ENCODE results near the gene EPS8L2. TPM values are rescaled to one million over a fixed set of nuclear protein-coding genes. Genes with fewer than 3 reads are reported as not detected.

EPS8L2 gene
- total and polyA plus RNA-seq, 9 of the 15 experiments (the other 6 are each of a cell fraction or from before 2014, with no cell fraction given): 0.75 to 17.0 (median 3.7) TPM

DNA sequence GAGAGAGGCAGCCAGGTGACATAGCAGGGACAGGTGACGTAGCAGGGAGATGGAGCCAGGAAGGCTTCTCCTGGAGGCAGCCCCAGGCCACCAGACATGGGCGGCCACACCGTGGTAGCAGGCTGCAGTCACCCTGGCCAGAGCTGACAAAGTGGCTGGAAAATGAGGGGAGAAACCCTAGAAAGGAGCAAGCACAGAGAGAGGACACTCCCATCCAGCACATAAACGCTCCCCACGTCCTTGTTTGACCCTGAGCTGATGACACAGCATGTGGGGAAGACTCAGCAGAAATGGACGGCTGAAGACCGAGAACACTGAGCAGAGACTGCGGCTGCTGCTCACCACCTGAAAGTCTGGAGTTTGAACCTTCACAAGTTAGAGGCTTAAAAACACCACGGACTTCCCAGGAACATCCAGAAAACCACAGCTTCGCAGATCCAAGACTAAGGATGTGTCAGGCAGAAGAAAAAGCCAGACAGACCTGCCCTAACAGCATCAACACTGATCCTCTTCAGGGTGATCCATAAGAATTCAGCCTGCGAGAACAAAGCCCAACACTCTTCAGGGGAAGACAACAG, 40.2 kb upstream of the EPS8L2 start (continued):
- TF ChIP-seq SPI1 (IDR thresholded peaks at IDR 0.05; ENCODE audit: borderline replicate concordance, low read depth, low read length): no peak
- no peak for TF ChIP-seq ZNF124 (CRISPR knock-in tag; IDR thresholded peaks at IDR 0.05)
- TF ChIP-seq PKNOX1 (IDR thresholded peaks at IDR 0.05): 0 out of 2 replicates have a peak, but pooled peaks have one; percentile 33
- TF ChIP-seq MAX (CRISPR knock-in tag; IDR thresholded peaks at IDR 0.05): no peak
- TF ChIP-seq, protein P1, sequence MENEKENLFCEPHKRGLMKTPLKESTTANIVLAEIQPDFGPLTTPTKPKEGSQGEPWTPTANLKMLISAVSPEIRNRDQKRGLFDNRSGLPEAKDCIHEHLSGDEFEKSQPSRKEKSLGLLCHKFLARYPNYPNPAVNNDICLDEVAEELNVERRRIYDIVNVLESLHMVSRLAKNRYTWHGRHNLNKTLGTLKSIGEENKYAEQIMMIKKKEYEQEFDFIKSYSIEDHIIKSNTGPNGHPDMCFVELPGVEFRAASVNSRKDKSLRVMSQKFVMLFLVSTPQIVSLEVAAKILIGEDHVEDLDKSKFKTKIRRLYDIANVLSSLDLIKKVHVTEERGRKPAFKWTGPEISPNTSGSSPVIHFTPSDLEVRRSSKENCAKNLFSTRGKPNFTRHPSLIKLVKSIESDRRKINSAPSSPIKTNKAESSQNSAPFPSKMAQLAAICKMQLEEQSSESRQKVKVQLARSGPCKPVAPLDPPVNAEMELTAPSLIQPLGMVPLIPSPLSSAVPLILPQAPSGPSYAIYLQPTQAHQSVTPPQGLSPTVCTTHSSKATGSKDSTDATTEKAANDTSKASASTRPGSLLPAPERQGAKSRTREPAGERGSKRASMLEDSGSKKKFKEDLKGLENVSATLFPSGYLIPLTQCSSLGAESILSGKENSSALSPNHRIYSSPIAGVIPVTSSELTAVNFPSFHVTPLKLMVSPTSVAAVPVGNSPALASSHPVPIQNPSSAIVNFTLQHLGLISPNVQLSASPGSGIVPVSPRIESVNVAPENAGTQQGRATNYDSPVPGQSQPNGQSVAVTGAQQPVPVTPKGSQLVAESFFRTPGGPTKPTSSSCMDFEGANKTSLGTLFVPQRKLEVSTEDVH (IDR thresholded peaks at IDR 0.05; ENCODE audit: low read depth, partially characterized antibody): no peak
- no peak for TF ChIP-seq SAFB (IDR thresholded peaks at IDR 0.05; ENCODE audit: borderline replicate concordance, low read depth, low read length)
- TF ChIP-seq SOX6 (IDR thresholded peaks at IDR 0.05): no peak
- peak; percentile 37; the same call in 1 of the 2 replicates for TF ChIP-seq RBFOX2 (IDR thresholded peaks at IDR 0.05; ENCODE audit: low read depth, low read length)
- peak; percentile 43; the same call in 1 of the 2 replicates for TF ChIP-seq CREM (IDR thresholded peaks at IDR 0.05; ENCODE audit: low read depth)
- no peak for TF ChIP-seq ZNF239 (CRISPR knock-in tag; IDR thresholded peaks at IDR 0.05)
- TF ChIP-seq NBN (IDR thresholded peaks at IDR 0.05; ENCODE audit: low read depth): peak; percentile 61; the same call in 1 of the 2 replicates
- no peak for TF ChIP-seq NFATC3 (IDR thresholded peaks at IDR 0.05)
- no peak for TF ChIP-seq CBX8 (IDR thresholded peaks at IDR 0.05; ENCODE audit: borderline replicate concordance, extremely low read depth, low read depth, low read length, poor library complexity, severe bottlenecking)
- no peak for TF ChIP-seq PML (IDR thresholded peaks at IDR 0.05; ENCODE audit: low read length)
- TF ChIP-seq TAL1 (IDR thresholded peaks at IDR 0.05): no peak
- 0 out of 2 replicates have a peak, but pooled peaks have one; percentile 38 for TF ChIP-seq HDGF (IDR thresholded peaks at IDR 0.05)
- TF ChIP-seq PTTG1 (tag; IDR thresholded peaks at IDR 0.05; ENCODE audit: low read depth): 0 out of 2 replicates have a peak, but pooled peaks have one; percentile 7
- TF ChIP-seq NCOA6 (IDR thresholded peaks at IDR 0.05): no peak
- peak; percentile 71 for TF ChIP-seq FOSL1 (tag; conservative IDR thresholded peaks at IDR 0.05)
- no peak for TF ChIP-seq ZNF224 (CRISPR knock-in tag; IDR thresholded peaks at IDR 0.05)
- TF ChIP-seq KLF1 (tag; IDR thresholded peaks at IDR 0.05): 0 out of 2 replicates have a peak, but pooled peaks have one; percentile 8
- TF ChIP-seq BRD9 (IDR thresholded peaks at IDR 0.05; ENCODE audit: low read depth, partially characterized antibody): peak; percentile 61
- TF ChIP-seq NUFIP1 (IDR thresholded peaks at IDR 0.05; ENCODE audit: partially characterized antibody): no peak
- TF ChIP-seq ZNF639 (CRISPR knock-in tag; conservative IDR thresholded peaks at IDR 0.05 in 1 of 2, IDR thresholded peaks at IDR 0.05 in 1 of 2): peak in 1 of 2 experiments; percentile 60; a peak in 2 of 4 replicates
- no peak for TF ChIP-seq ZNF57 (CRISPR knock-in tag; IDR thresholded peaks at IDR 0.05)
- TF ChIP-seq NFIX (CRISPR knock-in tag; IDR thresholded peaks at IDR 0.05; ENCODE audit: low read depth): no peak
